Chondrocyte (in vitro differentiated cells): Measurements from ENCODE around the gene GRAP2. TPM values are rescaled to one million over a fixed set of nuclear protein-coding genes. Genes with fewer than 3 reads are reported as not detected.

ENCODE experiments used
- DNase-seq: peaks from one replicate; pipeline ENCODE4 v3.0.0; 2021; ENCODE audit warnings: mixed read lengths, low spot score
- H3K27ac Mint-ChIP-seq: one replicate; pipeline ENCODE4 v1.8.0; 2021; ENCODE audit warnings: mild to moderate bottlenecking, moderate library complexity, mixed read lengths; ENCODE audit not compliant: unreplicated experiment
- H3K27me3 Mint-ChIP-seq: 2 replicates; pipeline ENCODE4 v1.8.0; 2021; ENCODE audit warnings: low read depth, mixed read lengths
- H3K36me3 Mint-ChIP-seq: 2 replicates; pipeline ENCODE4 v1.8.0; 2021; ENCODE audit warnings: low read depth, mixed read lengths
- H3K4me1 Mint-ChIP-seq: 2 replicates; pipeline ENCODE4 v1.8.0; 2021; ENCODE audit warnings: low read depth, mild to moderate bottlenecking, mixed read lengths
- H3K4me3 Mint-ChIP-seq: one replicate; pipeline ENCODE4 v1.8.0; 2021; ENCODE audit warnings: mild to moderate bottlenecking, moderate library complexity, mixed read lengths; ENCODE audit not compliant: unreplicated experiment
- H3K9me3 Mint-ChIP-seq: 2 replicates; pipeline ENCODE4 v1.8.0; 2021; ENCODE audit warnings: low read depth, mixed read lengths
- CTCF ChIP-seq: fragments of 200-600 bp; sonication (generic); IDR thresholded peaks from 2 replicates; pipeline ENCODE4 v1.5.0; 2021; ENCODE audit warnings: antibody characterized with exemption, mild to moderate bottlenecking, moderate library complexity
- total RNA-seq: library from RNA; stranded (reverse); gene quantifications from 3 replicates; pipeline ENCODE4 v1.2.1, GENCODE V29; 2021

GRAP2 gene
- total RNA-seq, 1 donor from 2014 or later = not detected

- Mint-ChIP-seq H3K36me3 (no peaks in the 10 kb centered on the region), H3K27ac (no peak overlapping the region), H3K4me3 (no peak overlapping the region), H3K4me1 (peaks cover 4% of the 10 kb centered on the region), H3K27me3 (peaks cover 28% of the 10 kb centered on the region), H3K9me3 (no peaks in the 10 kb centered on the region)
- DNase-seq = no peak
- TF ChIP-seq CTCF = no peak
Observed at GRCh38 chr22:39917197-39917643, 16.3 kb downstream of the GRAP2 start.

GRCh38 chr22:39917776-39918495 is 17.1 kb downstream of the GRAP2 start:
- Mint-ChIP-seq H3K36me3 (no peaks in the 10 kb centered on the region), H3K4me1 (peaks cover 4% of the 10 kb centered on the region), H3K27ac (no peak overlapping the region), H3K27me3 (peaks cover 31% of the 10 kb centered on the region), H3K9me3 (no peaks in the 10 kb centered on the region), H3K4me3 (no peak overlapping the region)
- no peak for DNase-seq
- TF ChIP-seq CTCF = no peak

GRCh38 chr22:39920134-39920743 is 19.4 kb downstream of the GRAP2 start:
- TF ChIP-seq CTCF = no peak
- Mint-ChIP-seq H3K27ac (no peak overlapping the region), H3K4me1 (peaks cover 2% of the 10 kb centered on the region), H3K36me3 (no peaks in the 10 kb centered on the region), H3K27me3 (peaks cover 24% of the 10 kb centered on the region), H3K9me3 (no peaks in the 10 kb centered on the region), H3K4me3 (no peak overlapping the region)
- no peak for DNase-seq

GRCh38 chr22:39923696-39924095 is 22.8 kb downstream of the GRAP2 start:
- no peaks in the 10 kb centered on the region for H3K4me1 Mint-ChIP-seq
- no peak overlapping the region for H3K27ac Mint-ChIP-seq
- H3K4me3 Mint-ChIP-seq = no peak overlapping the region
- TF ChIP-seq CTCF = no peak
- H3K27me3 Mint-ChIP-seq = peaks cover 27% of the 10 kb centered on the region
- no peaks in the 10 kb centered on the region for H3K9me3 Mint-ChIP-seq
- no peak for DNase-seq
- H3K36me3 Mint-ChIP-seq = no peaks in the 10 kb centered on the region

- DNase-seq = no peak
- TF ChIP-seq CTCF = no peak
- no peaks in the 10 kb centered on the region for H3K9me3 Mint-ChIP-seq
Observed at GRCh38 chr22:39924286-39924685, 23.4 kb downstream of the GRAP2 start.

More at GRCh38 chr22:39924286-39924685, 23.4 kb downstream of the GRAP2 start:
- H3K27me3 Mint-ChIP-seq = peaks cover 27% of the 10 kb centered on the region
- H3K27ac Mint-ChIP-seq = no peak overlapping the region
- no peak overlapping the region for H3K4me3 Mint-ChIP-seq
- H3K4me1 Mint-ChIP-seq = no peaks in the 10 kb centered on the region
- H3K36me3 Mint-ChIP-seq = no peaks in the 10 kb centered on the region
